GM23338 (cell line): ENCODE data around the gene CCL21. TPM values are rescaled to one million over a fixed set of nuclear protein-coding genes. Genes with fewer than 3 reads are reported as not detected.

Source experiments
- ATAC-seq: fragments of 200-7000 bp; cut with Tn5 transposase; 3 replicates; pipeline ENCODE4 v1.9.1; 2020
- DNase-seq: peaks from one replicate; pipeline ENCODE4 v3.0.0-alpha.2; 2015; ENCODE audit warnings: low spot score
- H2AFZ ChIP-seq: fragments of 200-600 bp; sonication (generic); 2 replicates; pipeline ENCODE4 v1.8.0; 2016; ENCODE audit warnings: antibody characterized with exemption, mild to moderate bottlenecking, moderate library complexity
- H3F3A ChIP-seq: fragments of 200-600 bp; sonication (generic); replicated peaks from 2 replicates; pipeline ENCODE4 v1.8.0; 2017; ENCODE audit warnings: antibody characterized with exemption, mixed run types, low read depth
- H3K27ac ChIP-seq: fragments of 200-600 bp; sonication (generic); 2 replicates; pipeline ENCODE4 v1.6.1; 2016; ENCODE audit warnings: low read depth
- H3K27me3 ChIP-seq: fragments of 200-600 bp; sonication (generic); 2 replicates; pipeline ENCODE4 v1.8.0; 2016; ENCODE audit warnings: mild to moderate bottlenecking, mixed run types, moderate library complexity; ENCODE audit not compliant: insufficient read depth
- H3K36me3 ChIP-seq: fragments of 200-600 bp; sonication (generic); 2 replicates; pipeline ENCODE4 v1.8.0; 2016; ENCODE audit warnings: mild to moderate bottlenecking; ENCODE audit not compliant: insufficient read depth
- H3K4me1 ChIP-seq: fragments of 200-600 bp; sonication (generic); 2 replicates; pipeline ENCODE4 v1.8.0; 2016; ENCODE audit warnings: mild to moderate bottlenecking, moderate library complexity; ENCODE audit not compliant: insufficient read depth
- H3K4me2 ChIP-seq: fragments of 200-600 bp; sonication (generic); 2 replicates; pipeline ENCODE4 v1.7.1; 2017; ENCODE audit warnings: mixed run types
- H3K4me3 ChIP-seq: fragments of 200-600 bp; sonication (generic); 2 replicates; pipeline ENCODE4 v1.6.1; 2016; ENCODE audit warnings: mixed run types
- H3K79me2 ChIP-seq: fragments of 200-600 bp; sonication (generic); replicated peaks from 2 replicates; pipeline ENCODE4 v1.8.0; 2017; ENCODE audit warnings: mild to moderate bottlenecking; ENCODE audit not compliant: insufficient read depth
- H3K9me2 ChIP-seq: fragments of 200-600 bp; sonication (generic); 2 replicates; pipeline ENCODE4 v1.8.0; 2017; ENCODE audit not compliant: insufficient read depth
- H4K20me1 ChIP-seq: fragments of 200-600 bp; sonication (generic); replicated peaks from 2 replicates; pipeline ENCODE4 v1.8.0; 2017; ENCODE audit warnings: mild to moderate bottlenecking; ENCODE audit not compliant: insufficient read depth
- H3K27ac Mint-ChIP-seq: 2 replicates; pipeline ENCODE4 v1.8.0; 2020; ENCODE audit warnings: inconsistent platforms, mild to moderate bottlenecking, moderate library complexity, mixed read lengths
- H3K27me3 Mint-ChIP-seq: 3 replicates; pipeline ENCODE4 v1.8.0; 2022; ENCODE audit warnings: low read depth, mild to moderate bottlenecking, moderate library complexity, mixed read lengths, inconsistent platforms; ENCODE audit not compliant: insufficient read depth, poor library complexity
- H3K36me3 Mint-ChIP-seq: 3 replicates; pipeline ENCODE4 v1.8.0; 2021; ENCODE audit warnings: low read depth, mild to moderate bottlenecking, inconsistent platforms, moderate library complexity, mixed read lengths
- H3K4me1 Mint-ChIP-seq: 3 replicates; pipeline ENCODE4 v1.8.0; 2020; ENCODE audit warnings: mild to moderate bottlenecking, inconsistent platforms, mixed read lengths
- H3K4me3 Mint-ChIP-seq: 3 replicates; pipeline ENCODE4 v1.8.0; 2021; ENCODE audit warnings: moderate library complexity, mild to moderate bottlenecking, inconsistent platforms, mixed read lengths
- H3K9me3 Mint-ChIP-seq: 3 replicates; pipeline ENCODE4 v1.8.0; 2020; ENCODE audit warnings: moderate library complexity, mild to moderate bottlenecking, inconsistent platforms, mixed read lengths
- CREB1 ChIP-seq: fragments of 250-450 bp; sonication (Bioruptor Pico); IDR thresholded peaks from 2 replicates; pipeline ENCODE4 v1.5.0; 2020; ENCODE audit warnings: low read depth, mild to moderate bottlenecking, moderate library complexity
- ETS1 ChIP-seq: IDR thresholded peaks from 2 replicates; pipeline ENCODE4 v1.6.1; 2016; ENCODE audit warnings: antibody characterized with exemption
- JUNB ChIP-seq: IDR thresholded peaks from one replicate; pipeline ENCODE4 v1.6.1; 2016; ENCODE audit warnings: antibody characterized with exemption; ENCODE audit not compliant: unreplicated experiment
- ZNF114 ChIP-seq: fragments of 250-450 bp; sonication (Bioruptor Pico); IDR thresholded peaks from 2 replicates; pipeline ENCODE4 v1.5.0; 2020; ENCODE audit warnings: mild to moderate bottlenecking, moderate library complexity
- ZNF331 ChIP-seq: fragments of 250-450 bp; sonication (Bioruptor Pico); IDR thresholded peaks from 2 replicates; pipeline ENCODE4 v1.5.0; 2020; ENCODE audit warnings: low read depth, mild to moderate bottlenecking, moderate library complexity
- ZNF462 ChIP-seq: fragments of 250-450 bp; sonication (Bioruptor Pico); IDR thresholded peaks from 2 replicates; pipeline ENCODE4 v1.5.0; 2020; ENCODE audit warnings: mild to moderate bottlenecking, moderate library complexity
- polyA plus RNA-seq: library from polyadenylated mRNA; unstranded; fragments of >200 nt; fragmentation: Nextera tagmentation; extraction: Ambion mirVana; gene quantifications from 2 replicates; pipeline ENCODE4 v1.2.1, GENCODE V29; 2016
- total RNA-seq: library from RNA; depleted of rRNA; stranded (reverse); fragments of >200 nt; shearing (Covaris generic); gene quantifications from 2 replicates; pipeline ENCODE4 v1.2.3, GENCODE V29; 2014

CCL21 gene
- total and polyA plus RNA-seq, 2 experiments from 2014 or later = not detected

- Mint-ChIP-seq H3K36me3 (peaks cover 27% of the 10 kb centered on the region), H3K27me3 (peaks cover 14% of the 10 kb centered on the region), H3K4me1 (peaks cover 3% of the 10 kb centered on the region; the same call in 2 of the 3 replicates), H3K9me3 (peaks cover 15% of the 10 kb centered on the region), H3K27ac (no peak overlapping the region), H3K4me3 (no peak overlapping the region)
- Histone ChIP-seq H3K27ac (no peak overlapping the region), H4K20me1 (peaks cover 2% of the 10 kb centered on the region; the same call in 1 of the 2 replicates), H3K4me3 (no peak overlapping the region), H3F3A (no peaks in the 10 kb centered on the region), H3K27me3 (no peaks in the 10 kb centered on the region), H3K4me1 (no peaks in the 10 kb centered on the region), H3K4me2 (no peak overlapping the region), H3K36me3 (no peaks in the 10 kb centered on the region), H3K79me2 (peaks cover 6% of the 10 kb centered on the region; the same call in 1 of the 2 replicates), H2AFZ (no peak overlapping the region), H3K9me2 (no peaks in the 10 kb centered on the region)
- DNase-seq (no peak), ATAC-seq (no peak)
- TF ChIP-seq ZNF114 (CRISPR knock-in tag) (no peak), ZNF462 (no peak), ZNF331 (CRISPR knock-in tag) (no peak), ETS1 (no peak), JUNB (no peak), CREB1 (CRISPR knock-in tag) (no peak)
Observed at GRCh38 chr9:34671307-34671706, 38.6 kb downstream of the CCL21 start.
